Ureter (tissue), 1 donor: ENCODE results near the gene WBP11. TPM values are rescaled to one million over a fixed set of nuclear protein-coding genes. Genes with fewer than 3 reads are reported as not detected.

Experiments
- total RNA-seq: library from RNA; stranded (reverse); gene quantifications from one replicate; pipeline ENCODE4 v1.2.4, GENCODE V29; 2023
- donor health status: DM: yes; HTN: yes; CAD: no.

The WBP11 gene
- total RNA-seq, 1 donor from 2014 or later, result 54.0 TPM

Other genes with a start within 250 kb of the WBP11 start
- 85.4 TPM for gene PLBD1, start 235.6 kb downstream of the WBP11 start, total RNA-seq
- gene GUCY2C, start 106.9 kb downstream of the WBP11 start, total RNA-seq, result not detected
- 0.99 TPM for gene C12orf60, start 192 bp upstream of the WBP11 start, total RNA-seq
- gene SMCO3, start 10.7 kb upstream of the WBP11 start, total RNA-seq, result not detected
- 1.5 TPM for gene ART4, start 40.0 kb upstream of the WBP11 start, total RNA-seq
- gene MGP, start 82.4 kb upstream of the WBP11 start, total RNA-seq, result 500 TPM
- 122 TPM for gene ERP27, start 135.1 kb upstream of the WBP11 start, total RNA-seq
- gene ARHGDIB, start 158.1 kb upstream of the WBP11 start, total RNA-seq, result 264 TPM
- not detected for gene PDE6H, start 169.6 kb upstream of the WBP11 start, total RNA-seq